Activated T-helper 1 cell treated with anti-CD3 and anti-CD28 coated beads, Interleukin-12 subunit alpha, Interleukin-12 subunit beta, Interleukin-2, Interleukin-4 antibody, amounts not matched to agents 30 ng/mL and 10 ng/mL and 1 ng/mL, durations not matched to agents 14 hours and 24 hours and 36 hours (primary cell): ENCODE data around the gene BASP1. TPM values are rescaled to one million over a fixed set of nuclear protein-coding genes. Genes with fewer than 3 reads are reported as not detected.
"Not testable (repeated sequence)": the region's sequence is repeated elsewhere in the genome, so short reads cannot be mapped to it uniquely, and the experiment has no call there.

Source experiments
- DNase-seq: peaks from one replicate; pipeline ENCODE4 v3.0.0; 2021; ENCODE audit warnings: low spot score
- H3K27ac Mint-ChIP-seq: one replicate; pipeline ENCODE4 v1.8.0; 2021; ENCODE audit warnings: mild to moderate bottlenecking, mixed read lengths
- H3K27me3 Mint-ChIP-seq: one replicate; pipeline ENCODE4 v1.8.0; 2022; ENCODE audit warnings: mild to moderate bottlenecking, moderate library complexity, mixed read lengths; ENCODE audit not compliant: insufficient read depth
- H3K36me3 Mint-ChIP-seq: one replicate; pipeline ENCODE4 v1.8.0; 2021; ENCODE audit warnings: low read depth, mixed read lengths
- H3K4me1 Mint-ChIP-seq: one replicate; pipeline ENCODE4 v1.8.0; 2021; ENCODE audit warnings: low read depth, mixed read lengths
- H3K4me3 Mint-ChIP-seq: one replicate; pipeline ENCODE4 v1.8.0; 2021; ENCODE audit warnings: mild to moderate bottlenecking, moderate library complexity, mixed read lengths
- H3K9me3 Mint-ChIP-seq: one replicate; pipeline ENCODE4 v1.8.0; 2021; ENCODE audit warnings: mixed read lengths
- intact Hi-C: fragments of 100-400 bp; cut with micrococcal nuclease; formaldehyde crosslinking; loops from one replicate; pipeline ENCODE4 v1.15.1; 2024
- total RNA-seq: library from RNA; stranded (reverse); gene quantifications from 2 replicates; pipeline ENCODE4 v1.2.3, GENCODE V29; 2022

The BASP1 gene
- total RNA-seq, 1 donor from 2014 or later, result 1.0 TPM

- Mint-ChIP-seq H3K36me3 (no peaks in the 10 kb centered on the region), H3K4me1 (no peaks in the 10 kb centered on the region), H3K4me3 (no peak overlapping the region), H3K9me3 (no peaks in the 10 kb centered on the region), H3K27me3 (no peaks in the 10 kb centered on the region), H3K27ac (no peak overlapping the region)
- DNase-seq, result no peak
- intact Hi-C loops, result no loop called here
These were observed 32.1 kb upstream of the BASP1 start for GRCh38 chr5:17185349-17185748.

- Mint-ChIP-seq H3K36me3 (no peaks in the 10 kb centered on the region), H3K4me3 (no peak overlapping the region), H3K9me3 (no peaks in the 10 kb centered on the region), H3K27me3 (peaks cover 2% of the 10 kb centered on the region), H3K4me1 (no peaks in the 10 kb centered on the region), H3K27ac (no peak overlapping the region)
- intact Hi-C loops, result no loop called here
- DNase-seq, result no peak
These were observed 31.7 kb upstream of the BASP1 start for GRCh38 chr5:17185773-17186172.

GRCh38 chr5:17186256-17186655 lies 31.2 kb upstream of the BASP1 start:
- H3K4me1 Mint-ChIP-seq, result no peaks in the 10 kb centered on the region

GRCh38 chr5:17187011-17187785 lies 30.2 kb upstream of the BASP1 start:
- no peak for DNase-seq
- Mint-ChIP-seq H3K4me1 (no peaks in the 10 kb centered on the region), H3K27me3 (peaks cover 2% of the 10 kb centered on the region), H3K9me3 (no peaks in the 10 kb centered on the region), H3K36me3 (no peaks in the 10 kb centered on the region), H3K27ac (no peak overlapping the region), H3K4me3 (no peak overlapping the region)
- intact Hi-C loops, result no loop called here

More at GRCh38 chr5:17186256-17186655, 31.2 kb upstream of the BASP1 start:
- H3K27ac Mint-ChIP-seq, result no peak overlapping the region
- no peak overlapping the region for H3K4me3 Mint-ChIP-seq
- intact Hi-C loops, result no loop called here
- no peaks in the 10 kb centered on the region for H3K36me3 Mint-ChIP-seq
- no peaks in the 10 kb centered on the region for H3K9me3 Mint-ChIP-seq
- no peak for DNase-seq
- peaks cover 2% of the 10 kb centered on the region for H3K27me3 Mint-ChIP-seq

GRCh38 chr5:17187786-17188170 lies 29.7 kb upstream of the BASP1 start:
- DNase-seq, result no peak

GRCh38 chr5:17189381-17190036 lies 27.9 kb upstream of the BASP1 start:
- Mint-ChIP-seq H3K36me3 (no peaks in the 10 kb centered on the region), H3K4me3 (no peak overlapping the region), H3K27me3 (peaks cover 2% of the 10 kb centered on the region), H3K4me1 (no peaks in the 10 kb centered on the region), H3K27ac (no peak overlapping the region), H3K9me3 (no peaks in the 10 kb centered on the region)
- intact Hi-C loops, result loop anchor here (1.0 to 10.0 kb wide), 2 partner anchors 255 to 398 kb away; partner anchors contain the start of gene MYO10
- peak; percentile 11 for DNase-seq

More at GRCh38 chr5:17187786-17188170, 29.7 kb upstream of the BASP1 start:
- Mint-ChIP-seq H3K4me3 (no peak overlapping the region), H3K36me3 (no peaks in the 10 kb centered on the region), H3K27ac (no peak overlapping the region), H3K4me1 (no peaks in the 10 kb centered on the region), H3K9me3 (no peaks in the 10 kb centered on the region), H3K27me3 (peaks cover 2% of the 10 kb centered on the region)
- intact Hi-C loops, result no loop called here

- H3K36me3 Mint-ChIP-seq, result no peaks in the 10 kb centered on the region
- no peak for DNase-seq
- H3K27ac Mint-ChIP-seq, result no peak overlapping the region
- no peaks in the 10 kb centered on the region for H3K9me3 Mint-ChIP-seq
- no peak overlapping the region for H3K4me3 Mint-ChIP-seq
- peaks cover 2% of the 10 kb centered on the region for H3K27me3 Mint-ChIP-seq
- intact Hi-C loops, result loop anchor here (1.0 to 10.0 kb wide), 2 partner anchors 256 to 399 kb away; partner anchors contain the start of gene MYO10
- H3K4me1 Mint-ChIP-seq, result no peaks in the 10 kb centered on the region
These were observed 27.1 kb upstream of the BASP1 start for GRCh38 chr5:17190242-17190778.

GRCh38 chr5:17190799-17191391 lies 26.5 kb upstream of the BASP1 start:
- H3K4me3 Mint-ChIP-seq, result no peak overlapping the region
- no peaks in the 10 kb centered on the region for H3K36me3 Mint-ChIP-seq
- H3K27me3 Mint-ChIP-seq, result peaks cover 2% of the 10 kb centered on the region
- no peaks in the 10 kb centered on the region for H3K9me3 Mint-ChIP-seq
- DNase-seq, result no peak
- H3K27ac Mint-ChIP-seq, result no peak overlapping the region
- H3K4me1 Mint-ChIP-seq, result no peaks in the 10 kb centered on the region
- intact Hi-C loops, result loop anchor here (1.0 to 10.0 kb wide), 2 partner anchors 256 to 400 kb away; partner anchors contain the start of gene MYO10

- H3K27ac Mint-ChIP-seq, H3K4me1 Mint-ChIP-seq, H3K4me3 Mint-ChIP-seq, H3K36me3 Mint-ChIP-seq, H3K27me3 Mint-ChIP-seq, DNase-seq, H3K9me3 Mint-ChIP-seq: not testable (repeated sequence)
- intact Hi-C loops, result loop anchor here (10.0 kb wide), 1 partner anchor 257 kb away; the partner anchor contains the start of gene MYO10
These were observed 25.9 kb upstream of the BASP1 start for GRCh38 chr5:17191574-17191973.

- Mint-ChIP-seq H3K4me3 (no peak overlapping the region), H3K27me3 (peaks cover 2% of the 10 kb centered on the region), H3K27ac (no peak overlapping the region), H3K36me3 (no peaks in the 10 kb centered on the region), H3K9me3 (no peaks in the 10 kb centered on the region), H3K4me1 (no peaks in the 10 kb centered on the region)
- DNase-seq, result no peak
- intact Hi-C loops, result loop anchor here (10.0 kb wide), 1 partner anchor 257 kb away; the partner anchor contains the start of gene MYO10
These were observed 25.2 kb upstream of the BASP1 start for GRCh38 chr5:17192191-17192590.

GRCh38 chr5:17196024-17196423 lies 21.4 kb upstream of the BASP1 start:
- Mint-ChIP-seq H3K27me3 (peaks cover 2% of the 10 kb centered on the region), H3K9me3 (no peaks in the 10 kb centered on the region), H3K4me1 (no peaks in the 10 kb centered on the region), H3K36me3 (no peaks in the 10 kb centered on the region), H3K27ac (no peak overlapping the region), H3K4me3 (no peak overlapping the region)
- DNase-seq, result no peak
- intact Hi-C loops, result loop anchor here (10.0 kb wide), 1 partner anchor 261 kb away; the partner anchor contains the start of gene MYO10

- Mint-ChIP-seq H3K27me3 (peaks cover 2% of the 10 kb centered on the region), H3K9me3 (no peaks in the 10 kb centered on the region), H3K36me3 (no peaks in the 10 kb centered on the region), H3K4me3 (no peak overlapping the region), H3K27ac (no peak overlapping the region), H3K4me1 (no peaks in the 10 kb centered on the region)
- intact Hi-C loops, result loop anchor here (10.0 kb wide), 1 partner anchor 262 kb away; the partner anchor contains the start of gene MYO10
- DNase-seq, result no peak
These were observed 20.7 kb upstream of the BASP1 start for GRCh38 chr5:17196697-17197096.
